HK-2 (cell line): Measurements from ENCODE around the gene RAB23.
"Not testable (repeated sequence)": the region's sequence is repeated elsewhere in the genome, so short reads cannot be mapped to it uniquely, and the experiment has no call there.

ENCODE experiments used
- DNase-seq: peaks from one replicate; pipeline ENCODE4 v3.0.0-alpha.2; 2018; ENCODE audit not compliant: unreplicated experiment

RAB23 gene

DNA sequence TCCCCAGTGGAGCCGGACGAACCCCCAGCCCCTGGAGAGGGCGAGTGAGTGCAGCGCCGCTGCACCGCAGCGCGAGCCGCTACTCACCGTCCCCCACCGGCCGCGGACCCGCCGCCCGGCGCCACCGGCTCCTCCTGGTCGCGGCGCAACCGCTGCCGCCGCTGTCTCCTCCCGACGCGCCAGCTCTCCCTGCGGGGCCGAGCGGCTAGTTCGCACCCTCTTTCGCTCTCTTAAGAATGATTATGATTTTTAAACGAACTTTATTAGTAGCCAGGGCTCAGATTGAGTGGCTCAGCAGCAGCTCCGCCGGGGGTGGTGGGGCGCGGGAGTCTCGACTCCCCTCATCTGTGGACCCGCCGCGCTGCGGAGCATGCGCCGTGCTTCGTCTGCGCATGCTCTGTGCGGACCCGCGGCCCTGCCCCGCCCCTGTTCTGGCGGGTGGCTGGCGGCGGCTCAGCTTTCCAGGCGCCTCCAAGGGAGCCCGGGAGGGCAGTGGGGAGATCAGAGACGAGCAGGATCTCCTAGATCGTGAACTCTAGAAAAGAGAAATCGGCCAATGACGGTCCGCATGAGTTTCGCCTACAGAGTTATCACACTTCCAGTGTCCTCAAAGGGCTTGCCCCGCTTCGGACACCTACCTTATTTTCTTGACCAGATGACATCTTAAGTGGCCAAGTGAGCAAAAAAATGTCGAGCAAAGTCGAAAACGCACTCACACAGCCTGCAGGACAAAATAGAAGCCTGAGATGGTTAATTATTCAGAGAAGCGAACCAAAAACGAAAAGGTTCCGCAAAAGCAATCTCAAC, at the start of gene RAB23:
Gene RAB23 (minus strand): TSS at position 372 of the 807 bp plus-strand sequence. CDS start 11,927 bp downstream, outside the sequence.
- peak; percentile 90 for DNase-seq

DNA sequence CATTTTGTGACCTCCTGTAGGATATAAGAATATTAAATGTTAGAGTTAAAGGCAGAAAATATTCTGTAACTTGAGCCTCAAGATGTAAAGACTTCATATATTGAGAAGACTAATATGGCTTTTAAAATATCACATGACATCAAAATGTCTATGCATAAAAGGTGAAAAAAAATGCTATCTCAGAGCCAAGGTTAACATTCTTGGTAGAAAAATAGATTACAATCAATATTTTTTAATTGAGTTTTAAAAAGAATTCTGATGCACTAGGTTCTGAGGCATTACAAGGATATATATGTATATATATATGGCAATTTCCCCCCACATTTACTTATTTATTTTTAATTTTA, 46.2 kb upstream of the RAB23 start:
- no peak for DNase-seq

DNA sequence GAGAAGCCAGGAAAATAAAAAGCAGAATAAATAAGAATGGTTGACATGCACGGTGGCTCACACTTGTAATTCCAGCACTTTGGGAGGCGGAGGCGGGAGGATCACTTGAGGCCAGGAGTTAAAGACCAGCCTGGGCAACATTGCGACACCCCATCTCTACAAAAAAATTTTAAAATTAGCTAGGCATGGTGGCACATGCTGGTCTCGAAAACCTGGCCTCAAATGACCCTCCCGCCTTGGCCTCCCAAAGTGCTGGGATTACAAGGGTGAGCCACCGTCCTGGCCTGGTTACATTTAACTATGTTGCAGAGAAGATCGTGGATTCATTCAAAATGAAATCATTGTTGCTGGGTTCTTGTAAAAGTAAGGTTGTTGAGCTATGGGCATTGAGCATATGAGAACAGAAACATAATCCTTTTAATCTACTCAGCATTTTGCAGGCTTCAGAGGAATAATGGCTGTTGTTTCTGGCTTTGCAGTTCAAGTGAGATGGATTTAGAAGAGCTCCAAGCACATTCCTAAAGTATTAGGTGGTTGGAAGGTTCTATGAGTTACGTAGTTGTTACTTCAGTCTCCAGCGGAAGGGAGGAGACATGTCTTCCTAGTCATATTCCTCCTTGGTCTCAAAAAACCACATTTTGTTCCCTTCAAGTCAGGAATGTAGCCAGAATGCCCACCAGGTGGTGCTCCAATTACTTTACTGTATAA, 45.6 kb upstream of the RAB23 start:
- peak; percentile 57 for DNase-seq

DNA sequence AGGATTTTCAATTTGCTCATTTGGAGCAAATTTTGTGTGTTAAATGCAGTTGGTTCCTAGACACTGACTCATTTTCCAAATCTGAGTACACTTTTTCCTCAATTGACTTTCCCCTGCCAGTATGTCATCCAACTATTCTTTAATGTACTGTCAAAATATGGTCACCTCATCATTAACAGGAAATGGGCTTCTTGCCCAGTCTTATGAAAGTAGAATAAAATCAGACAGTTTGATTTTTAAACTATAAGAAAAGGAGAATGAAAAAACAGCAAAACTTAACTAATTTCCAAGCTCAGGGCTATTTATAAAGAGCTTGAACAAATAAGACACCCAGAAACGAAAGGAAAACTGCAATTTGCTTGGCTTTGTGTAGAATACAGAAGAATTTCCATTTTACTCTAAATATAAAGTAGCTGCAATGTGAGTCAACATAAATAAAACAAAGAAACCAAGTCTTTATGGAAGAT, 43.7 kb upstream of the RAB23 start:
- DNase-seq = no peak

DNA sequence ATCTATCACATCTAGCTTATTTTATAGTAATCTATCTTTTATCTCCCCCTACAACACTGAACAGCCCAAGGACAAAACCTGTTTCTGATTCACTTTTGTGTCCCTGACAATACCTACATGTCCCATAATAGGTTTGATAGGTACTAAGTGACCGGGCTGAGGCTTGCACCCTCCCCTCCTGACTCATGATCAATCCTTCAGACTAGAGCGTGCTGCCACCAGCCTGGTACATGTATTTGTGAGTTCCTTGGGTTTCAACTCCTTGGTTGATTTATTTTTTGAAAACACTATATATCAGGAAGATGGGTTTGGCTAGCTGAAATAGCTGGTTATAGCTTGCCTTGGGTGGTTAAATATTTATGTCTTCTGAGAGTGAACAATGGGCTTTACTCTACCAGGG, 41.6 kb upstream of the RAB23 start:
- no peak for DNase-seq

DNA sequence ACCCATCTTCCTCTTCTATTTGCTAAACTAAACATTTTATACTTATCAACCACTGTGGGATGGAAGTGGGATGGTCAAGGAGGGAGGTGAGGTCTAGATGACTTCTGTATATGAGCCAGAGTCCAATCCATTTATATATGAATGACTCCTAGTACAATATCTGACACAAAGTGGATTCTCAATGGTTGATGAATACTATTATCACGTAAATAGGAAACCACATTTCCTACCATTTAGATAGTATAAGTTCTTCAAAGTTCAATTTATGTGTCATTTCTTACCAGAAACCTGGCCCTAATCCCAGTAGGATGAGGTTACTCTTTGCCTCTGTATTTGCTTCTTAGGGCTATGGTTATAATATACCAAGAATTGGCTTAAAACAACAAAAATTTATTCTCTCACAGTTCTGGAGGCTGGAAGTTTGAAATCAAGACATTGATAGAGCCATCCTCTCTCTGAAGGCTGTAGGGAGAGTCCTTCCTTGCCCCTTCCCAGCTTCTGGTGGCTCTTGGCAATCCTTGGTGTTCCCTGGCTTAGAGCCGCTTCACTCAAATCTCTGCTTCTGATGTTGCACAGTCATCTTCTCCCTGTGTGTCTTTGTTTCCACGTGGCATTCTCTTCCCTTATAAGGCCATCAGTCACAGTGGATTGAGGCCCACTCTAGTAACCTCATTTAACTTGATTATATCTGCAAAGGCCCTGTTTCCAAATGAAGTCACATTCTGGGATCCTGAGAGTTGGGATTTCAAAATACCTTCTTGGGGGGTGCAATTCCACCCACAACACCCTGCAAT, 41.0 kb upstream of the RAB23 start:
- no peak for DNase-seq

DNA sequence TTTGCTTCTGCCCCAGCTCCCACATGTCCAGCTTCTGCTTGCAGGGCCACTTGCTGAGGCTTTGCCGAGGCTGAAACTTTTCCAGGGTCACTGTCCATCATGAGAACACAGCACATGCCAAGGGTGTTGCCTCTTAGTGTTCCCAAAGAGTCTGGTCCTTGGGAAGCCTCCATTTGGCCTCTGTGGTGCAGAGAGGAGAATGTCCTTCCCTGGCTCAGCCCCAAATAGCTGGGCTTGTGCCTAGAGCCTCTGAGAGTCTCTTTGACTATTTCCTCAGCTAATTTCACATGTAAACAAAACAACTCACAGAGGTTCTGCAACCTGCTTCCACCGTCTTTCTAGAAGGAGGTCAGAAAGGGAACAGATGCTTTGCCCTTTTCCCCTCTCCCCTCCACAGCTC, 40.4 kb upstream of the RAB23 start:
- DNase-seq = no peak

DNA sequence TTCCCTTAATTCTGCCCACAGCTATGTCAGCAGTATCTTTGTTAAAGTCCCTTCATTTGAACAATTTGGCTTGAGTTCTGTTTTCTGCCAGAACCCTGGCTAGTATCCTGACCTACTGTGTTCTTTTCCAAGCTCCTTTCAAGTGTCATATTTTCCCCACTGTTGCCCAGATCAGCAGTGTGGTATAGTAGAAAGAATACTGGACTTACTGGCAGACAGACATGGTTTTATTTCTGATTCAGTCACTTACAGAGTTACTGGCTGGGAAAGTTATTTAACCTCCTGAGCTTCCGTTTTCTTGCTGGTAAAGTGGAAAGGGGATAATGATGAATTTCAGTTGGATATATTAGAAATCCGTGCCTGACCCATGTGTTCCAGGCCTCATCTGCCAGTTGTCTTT, 39.8 kb upstream of the RAB23 start:
- DNase-seq = no peak

DNA sequence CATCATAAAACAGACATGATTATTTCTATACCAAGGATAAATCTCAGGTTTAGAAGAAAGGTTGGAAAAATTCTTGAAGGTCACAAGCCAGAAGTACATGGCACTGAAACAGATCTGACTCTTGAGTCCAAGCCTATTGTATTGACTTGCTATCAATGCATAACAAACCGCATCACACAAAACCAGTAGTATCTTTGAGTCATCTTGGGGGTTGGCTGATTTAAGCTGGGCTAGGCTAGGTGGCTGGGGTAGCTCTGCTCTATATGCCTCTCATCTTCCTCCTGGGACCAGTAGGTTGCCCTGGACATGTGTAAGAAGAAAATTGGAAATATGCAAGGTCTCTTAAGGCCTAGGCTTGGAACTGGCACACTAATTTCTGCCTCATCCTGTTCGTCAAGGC, 37.0 kb upstream of the RAB23 start:
- no peak for DNase-seq

DNA sequence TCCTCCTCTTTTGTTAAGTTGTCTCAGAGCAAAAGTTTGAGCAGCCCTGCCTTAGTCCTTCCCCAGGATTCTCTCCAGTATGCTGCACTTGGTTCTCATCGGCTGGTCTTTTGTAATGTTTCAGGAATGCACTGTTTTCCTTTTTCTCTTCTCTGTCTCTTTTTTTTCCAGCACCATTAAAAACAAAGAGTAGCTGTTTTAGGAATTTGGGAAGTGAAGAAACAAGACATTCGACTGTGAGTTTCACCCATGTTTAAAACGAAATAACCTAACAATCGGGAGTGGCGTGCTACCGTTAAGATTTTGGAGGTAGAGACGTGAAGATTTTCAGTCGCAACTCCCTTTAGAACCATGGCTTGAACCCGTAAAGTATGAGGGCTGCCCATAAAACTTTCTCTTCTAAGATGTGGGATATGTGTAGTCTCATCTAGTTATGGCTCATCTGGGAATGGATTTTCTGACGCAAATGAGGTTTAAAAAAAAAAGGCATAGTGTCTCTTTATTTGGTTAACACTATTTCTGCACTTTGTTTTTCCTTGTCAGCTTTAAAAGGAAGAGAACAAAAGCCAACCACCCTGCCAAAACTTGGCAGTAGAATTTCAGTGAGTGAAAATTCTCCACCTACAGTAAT, 35.9 kb upstream of the RAB23 start:
- DNase-seq = no peak

DNA sequence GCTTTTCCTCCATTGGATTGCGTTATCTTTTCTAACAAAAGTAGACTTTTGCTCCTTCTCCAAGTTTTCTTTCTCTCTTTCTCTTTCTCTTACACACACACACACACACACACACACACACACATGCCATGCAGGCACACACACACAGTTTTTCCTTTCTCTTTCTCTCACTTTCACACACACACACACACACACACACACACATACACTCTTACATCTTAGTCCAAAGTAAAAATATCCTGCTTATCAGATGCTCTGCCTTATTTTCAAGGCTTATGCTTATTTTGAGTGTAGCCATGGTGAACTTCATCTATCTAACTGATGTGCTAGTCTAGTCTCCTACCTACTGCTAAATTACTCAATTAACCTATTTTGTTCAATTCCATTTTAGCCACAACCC, 34.4 kb upstream of the RAB23 start:
- DNase-seq = no peak

DNA sequence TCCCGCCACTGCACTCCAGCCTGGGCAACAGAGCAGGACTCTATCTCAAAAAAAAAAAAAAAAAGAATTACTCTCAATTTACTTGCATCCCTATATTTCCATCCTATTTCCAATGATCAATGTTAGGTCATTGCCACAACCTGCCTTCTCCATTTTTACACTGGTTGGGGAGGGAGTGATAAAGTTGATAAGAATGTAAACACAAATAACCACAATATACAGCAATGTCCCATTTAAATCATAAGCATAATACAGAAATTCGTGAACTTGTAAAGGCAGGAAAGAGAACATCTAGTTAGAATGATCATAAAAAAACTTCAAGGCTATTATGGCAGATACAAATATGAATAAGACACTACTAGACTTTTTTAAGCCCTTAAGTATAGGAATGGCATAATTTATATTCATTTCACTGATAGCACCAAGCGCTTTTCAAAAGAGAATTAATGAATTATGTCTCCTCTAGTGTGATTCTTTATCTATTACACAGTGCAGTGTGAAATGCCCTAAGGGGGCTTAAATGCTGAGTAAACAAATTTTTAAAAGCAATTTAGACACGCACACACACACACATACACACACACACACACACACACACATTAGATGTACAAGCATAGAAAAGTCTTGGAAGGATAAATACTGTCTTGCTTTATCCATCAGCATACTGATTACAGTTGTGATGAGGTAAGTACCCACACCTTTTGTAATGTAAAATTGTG, 33.5 kb upstream of the RAB23 start:
- DNase-seq = no peak

DNA sequence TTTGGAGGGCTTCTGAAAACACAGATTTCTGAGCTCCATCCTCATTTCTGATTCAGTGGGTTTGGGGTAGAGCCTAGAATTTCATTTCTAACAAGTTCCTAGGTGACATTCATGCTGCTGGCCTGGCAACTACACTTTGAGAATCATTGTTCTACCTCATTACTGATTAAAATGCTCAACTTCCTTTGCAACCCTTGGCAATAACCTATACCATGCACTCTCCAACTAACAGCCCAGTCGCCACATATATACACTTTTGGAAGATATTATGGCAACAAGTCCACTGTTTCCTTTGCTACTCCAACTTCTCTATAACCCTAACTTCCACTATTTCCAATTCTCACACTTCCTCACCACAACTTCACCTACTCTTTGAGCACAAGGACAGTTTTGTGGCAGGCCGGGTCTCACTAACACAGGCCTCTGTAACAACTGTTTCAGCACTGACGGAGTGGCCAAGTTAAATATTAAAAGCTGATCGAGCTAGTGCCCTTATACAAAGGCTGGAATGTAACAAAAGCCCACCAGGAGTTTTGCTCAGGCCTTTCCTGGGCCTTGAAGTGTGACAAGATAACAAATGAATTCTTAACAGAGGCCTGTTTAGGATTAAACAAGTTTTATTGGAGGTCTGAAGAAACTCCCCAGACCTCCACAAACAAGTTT, 32.1 kb upstream of the RAB23 start:
- no peak for DNase-seq

DNA sequence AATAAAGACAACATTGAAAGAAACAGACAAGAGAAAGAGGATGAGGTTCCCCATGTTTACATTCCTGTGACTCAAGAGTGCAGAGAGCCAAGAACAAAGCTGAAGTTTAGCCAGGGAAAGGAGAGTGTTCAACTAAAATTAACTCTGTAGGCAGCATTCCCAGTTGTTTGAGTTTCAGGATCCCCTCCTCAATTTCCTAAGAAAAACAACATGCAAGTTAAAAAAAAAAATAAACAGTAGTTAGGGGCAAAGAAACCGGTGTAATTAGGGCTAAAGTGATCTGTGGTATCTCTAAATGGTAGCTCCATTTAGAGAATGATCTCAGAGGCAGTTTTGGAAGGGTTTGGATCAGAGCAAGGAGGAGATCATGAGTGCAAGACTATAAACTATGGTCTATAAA, 30.9 kb upstream of the RAB23 start:
- DNase-seq = no peak

DNA sequence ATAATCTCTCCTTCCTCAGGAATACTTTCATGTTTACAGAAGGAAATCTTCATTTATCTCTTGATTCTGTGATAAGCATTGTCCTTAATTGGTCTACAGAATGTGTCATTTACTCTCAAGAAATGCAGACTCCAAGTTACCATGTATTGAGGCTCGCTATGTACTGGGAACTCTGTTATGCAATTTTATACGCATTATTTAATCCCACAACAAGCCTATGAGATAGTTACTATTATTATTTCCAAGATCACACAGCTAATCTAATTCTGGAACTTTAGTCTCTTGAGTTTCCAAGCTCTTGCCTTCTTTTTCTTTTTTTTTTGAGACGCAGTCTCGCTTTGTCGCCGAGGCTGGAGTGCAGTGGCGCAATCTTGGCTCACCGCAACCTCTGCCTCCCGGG, 30.0 kb upstream of the RAB23 start:
- DNase-seq = no peak

DNA sequence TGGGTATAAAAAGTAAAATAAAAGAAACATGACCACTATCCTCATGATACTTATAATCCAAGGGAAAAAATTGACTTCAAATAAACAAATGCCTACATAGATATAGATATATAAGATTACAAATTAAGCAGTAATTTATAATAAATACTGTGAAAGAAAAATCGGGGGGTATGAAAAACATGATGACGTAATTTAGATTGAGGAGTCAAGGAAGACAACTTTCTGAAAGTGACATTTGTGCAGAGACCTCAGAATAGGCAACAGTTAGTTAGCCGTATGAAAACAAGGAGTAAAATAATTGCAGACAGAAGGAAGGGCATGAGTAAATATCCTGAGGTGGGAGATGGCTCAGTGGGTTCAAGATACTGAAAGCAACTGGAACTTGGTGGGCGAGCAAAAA, 28.2 kb upstream of the RAB23 start:
- no peak for DNase-seq

DNA sequence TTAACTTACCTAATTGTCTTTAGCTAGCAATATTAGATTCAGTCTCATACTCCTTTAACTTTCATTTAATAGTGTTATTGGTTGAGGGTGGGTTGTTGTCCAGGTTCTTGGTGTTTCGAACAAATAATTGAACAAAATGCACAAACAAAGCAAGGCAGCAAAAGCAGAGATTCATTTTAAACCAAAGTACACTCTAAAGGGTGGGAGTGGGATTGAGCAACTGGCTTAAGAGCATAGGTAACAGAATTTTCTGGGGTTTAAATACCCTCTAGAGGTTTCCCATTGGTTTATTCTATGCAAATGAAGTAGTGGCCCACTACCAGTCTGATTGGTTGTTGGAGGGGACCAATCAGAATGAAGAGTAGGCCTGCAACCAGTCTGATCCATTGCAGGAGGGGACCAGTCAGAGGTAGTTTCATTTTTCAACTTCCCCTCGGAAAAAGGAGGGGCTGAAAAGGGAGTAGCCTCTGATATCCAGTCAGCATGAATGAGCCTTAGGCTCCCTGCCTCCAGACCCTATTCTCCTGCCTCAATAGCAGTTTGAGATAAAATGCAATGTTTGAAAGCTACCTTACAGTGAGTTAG, 26.3 kb upstream of the RAB23 start:
- no peak for DNase-seq

DNA sequence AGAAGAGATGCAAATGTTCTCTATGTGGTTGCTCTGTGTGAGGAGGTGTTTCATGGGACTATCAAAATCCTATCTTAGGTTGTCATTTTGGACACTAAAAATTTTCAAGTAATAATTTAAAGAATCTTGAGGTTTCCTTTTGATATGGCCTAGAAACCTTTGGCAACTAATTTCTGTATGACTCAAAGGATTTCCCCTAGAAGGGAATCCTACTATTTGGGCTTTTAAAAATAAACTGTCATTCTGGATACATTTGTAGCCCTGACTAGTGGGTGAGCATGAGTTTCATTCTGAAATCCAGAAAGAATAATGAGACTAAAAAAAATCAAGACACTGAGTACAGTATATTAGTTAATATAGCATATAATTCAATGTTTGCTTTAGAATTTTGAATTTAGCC, 25.5 kb upstream of the RAB23 start:
- no peak for DNase-seq

DNA sequence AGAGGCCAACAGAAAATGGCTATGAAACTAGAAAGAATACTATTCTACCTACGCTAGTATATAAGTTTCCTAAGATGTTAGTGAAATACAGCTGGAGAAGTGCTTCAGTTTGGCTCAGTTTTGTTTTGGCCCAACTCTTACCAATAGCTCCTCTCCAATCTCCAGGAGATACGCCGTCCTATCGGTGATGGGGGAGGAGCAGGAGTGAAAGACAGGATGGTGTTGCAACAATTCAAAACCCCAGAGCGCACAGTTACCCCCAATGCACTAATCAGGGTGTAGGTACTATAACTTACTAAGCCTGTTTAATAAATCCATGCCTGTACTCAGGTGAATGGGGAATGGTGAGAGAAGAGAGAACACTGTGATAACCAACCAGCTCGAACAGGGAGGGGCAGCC, 24.2 kb upstream of the RAB23 start:
- no peak for DNase-seq

DNA sequence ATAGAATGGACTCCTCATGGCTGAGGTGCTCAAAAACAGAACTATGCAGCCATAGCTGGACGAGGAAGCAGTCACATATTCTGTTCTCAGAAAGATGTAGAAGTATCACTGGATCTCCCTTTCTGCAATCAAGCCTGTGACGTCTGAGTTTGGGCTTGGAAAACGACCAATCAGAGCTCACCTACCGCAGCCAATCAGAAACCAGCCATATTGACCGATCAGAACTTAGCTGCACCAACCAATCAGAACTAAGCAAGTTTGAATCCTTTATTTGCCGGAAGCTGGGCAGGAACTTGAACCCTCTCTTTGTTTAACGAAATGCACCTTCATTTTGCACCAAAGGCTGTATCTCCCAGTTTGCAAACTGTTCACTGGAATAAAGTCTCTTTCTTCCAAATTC, 21.8 kb upstream of the RAB23 start:
- no peak for DNase-seq

DNA sequence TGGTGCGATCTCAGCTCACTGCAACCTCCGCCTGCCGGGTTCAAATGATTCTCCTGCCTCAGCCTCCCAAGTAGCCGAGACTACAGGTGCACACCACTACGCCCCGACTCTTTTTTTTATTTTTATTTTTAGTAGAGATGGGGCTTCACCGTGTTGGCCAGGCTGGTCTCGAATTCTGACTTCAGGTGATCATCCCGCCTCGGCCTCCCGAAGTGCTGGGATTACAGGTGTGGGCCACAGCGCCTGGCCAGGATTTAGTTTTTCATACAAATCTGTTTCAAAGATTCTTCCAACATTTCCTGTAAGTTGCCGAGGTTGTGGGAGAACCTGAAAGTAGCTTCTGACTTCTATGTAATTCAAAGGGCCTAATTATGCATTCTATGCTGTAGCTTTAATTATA, 21.4 kb upstream of the RAB23 start:
- DNase-seq = not testable (repeated sequence)
